NAMALWA (cell line): ENCODE data around the gene C5AR1.
"Not testable (repeated sequence)": the region's sequence is repeated elsewhere in the genome, so short reads cannot be mapped to it uniquely, and the experiment has no call there.

Experiments used
- DNase-seq: peaks from one replicate; pipeline ENCODE4 v3.0.0-alpha.2; 2015; ENCODE audit warnings: low spot score

C5AR1 gene

GRCh38 chr19:47365455-47365854, 55.8 kb downstream of the C5AR1 start:
- DNase-seq = not testable (repeated sequence)

- no peak for DNase-seq
These were observed 60.5 kb downstream of the C5AR1 start for GRCh38 chr19:47370045-47370611.

GRCh38 chr19:47371261-47371660, 61.6 kb downstream of the C5AR1 start:
- no peak for DNase-seq
